Activated CD8-positive, alpha-beta memory T cell treated with anti-CD3 and anti-CD28 coated beads for 4 hours (primary cell): ENCODE data around the gene MTAP.

Experiments
- DNase-seq, 2 donors: peaks; one replicate each; pipeline ENCODE4 v3.0.0-alpha.2; 2020; ENCODE audit warnings: low read depth in 2 of 2

MTAP gene

DNA sequence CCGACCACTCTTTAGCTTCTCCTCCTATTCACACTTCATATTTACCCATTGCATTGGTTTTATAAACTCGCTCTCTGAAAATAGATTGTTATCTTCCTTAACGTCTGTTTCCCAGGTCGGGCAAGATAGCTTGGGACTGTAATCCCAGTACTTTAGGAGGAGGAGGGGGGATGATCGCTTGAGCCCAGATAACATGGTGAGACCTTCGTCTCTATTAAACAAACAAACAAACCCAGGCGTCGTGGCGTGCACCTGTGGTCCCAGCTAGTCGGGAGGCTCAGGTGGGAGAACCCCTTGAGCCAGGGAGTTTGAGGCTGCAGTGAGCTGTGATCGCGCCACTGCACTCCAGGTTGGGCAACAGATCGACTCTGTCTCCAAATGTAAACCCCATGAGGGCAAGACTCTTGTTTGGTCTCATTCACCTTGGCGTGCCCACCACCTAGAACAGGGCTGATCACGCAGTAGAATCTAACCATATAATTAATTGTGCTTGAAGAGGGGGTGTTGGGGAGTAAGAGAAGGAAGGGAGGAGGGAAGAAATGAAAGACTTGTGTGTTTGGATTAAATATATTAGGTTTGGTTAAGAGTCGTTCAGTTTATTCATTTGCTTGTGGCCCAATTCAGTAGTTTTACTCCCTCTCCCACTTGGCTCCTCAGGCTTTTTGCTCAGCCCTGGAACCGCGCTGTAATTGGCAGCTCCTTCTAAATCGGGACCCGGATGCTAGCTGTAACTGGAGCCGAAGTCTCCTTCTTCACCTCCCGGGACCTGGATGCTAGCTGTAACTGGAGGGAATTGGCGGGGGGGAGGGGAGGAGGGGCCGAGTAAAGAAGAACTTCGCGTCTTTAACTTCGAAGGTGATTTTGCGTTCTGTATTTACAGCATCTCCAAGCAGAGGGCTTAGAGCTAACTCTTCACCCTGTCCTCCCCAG is 166.8 kb downstream of the MTAP start:
- no peak for DNase-seq

- no peak for DNase-seq
Measured at GRCh38 chr9:21969951-21970799, 167.7 kb downstream of the MTAP start.

DNA sequence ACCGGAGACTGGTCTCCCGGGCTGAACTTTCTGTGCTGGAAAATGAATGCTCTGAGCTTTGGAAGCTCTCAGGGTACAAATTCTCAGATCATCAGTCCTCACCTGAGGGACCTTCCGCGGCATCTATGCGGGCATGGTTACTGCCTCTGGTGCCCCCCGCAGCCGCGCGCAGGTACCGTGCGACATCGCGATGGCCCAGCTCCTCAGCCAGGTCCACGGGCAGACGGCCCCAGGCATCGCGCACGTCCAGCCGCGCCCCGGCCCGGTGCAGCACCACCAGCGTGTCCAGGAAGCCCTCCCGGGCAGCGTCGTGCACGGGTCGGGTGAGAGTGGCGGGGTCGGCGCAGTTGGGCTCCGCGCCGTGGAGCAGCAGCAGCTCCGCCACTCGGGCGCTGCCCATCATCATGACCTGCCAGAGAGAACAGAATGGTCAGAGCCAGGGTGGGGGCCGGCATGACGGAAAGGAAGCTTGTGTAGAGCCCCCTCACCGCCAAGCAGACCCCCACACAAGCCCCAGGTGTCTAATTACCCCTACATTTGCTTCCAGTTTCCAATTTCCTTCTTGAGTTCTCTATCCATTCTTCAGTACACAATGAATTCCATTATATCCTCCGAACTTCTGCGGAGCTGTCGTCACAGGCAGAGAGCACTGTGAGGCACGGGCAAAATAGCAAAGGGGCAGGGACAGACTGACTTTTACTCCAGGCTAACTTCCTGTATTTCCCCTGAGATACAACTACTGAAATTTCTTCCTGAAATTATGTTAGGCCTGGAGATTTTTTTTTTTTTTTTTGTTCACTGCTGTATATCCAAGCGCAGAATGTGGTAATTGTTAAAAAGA is 168.6 kb downstream of the MTAP start:
- no peak for DNase-seq

DNA sequence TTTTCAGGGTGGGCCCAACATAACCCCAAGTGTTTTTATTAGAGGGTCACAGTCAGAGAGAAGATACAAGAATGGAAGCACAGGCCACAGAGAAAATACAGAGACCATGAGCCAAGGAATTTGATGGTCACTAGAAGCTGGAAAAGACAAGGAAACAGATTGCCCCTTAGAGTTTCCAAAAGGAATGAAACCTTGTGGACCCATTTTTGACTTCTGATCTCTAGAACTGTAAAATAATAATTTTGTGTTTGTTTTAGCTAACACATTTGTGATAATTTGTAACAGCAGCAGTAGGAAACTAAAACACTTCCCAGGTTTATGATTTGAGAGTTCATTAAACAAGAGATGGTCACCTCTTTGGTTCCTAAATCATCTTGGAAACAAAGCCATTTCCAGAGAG is 169.9 kb downstream of the MTAP start:
- DNase-seq: no peak

DNA sequence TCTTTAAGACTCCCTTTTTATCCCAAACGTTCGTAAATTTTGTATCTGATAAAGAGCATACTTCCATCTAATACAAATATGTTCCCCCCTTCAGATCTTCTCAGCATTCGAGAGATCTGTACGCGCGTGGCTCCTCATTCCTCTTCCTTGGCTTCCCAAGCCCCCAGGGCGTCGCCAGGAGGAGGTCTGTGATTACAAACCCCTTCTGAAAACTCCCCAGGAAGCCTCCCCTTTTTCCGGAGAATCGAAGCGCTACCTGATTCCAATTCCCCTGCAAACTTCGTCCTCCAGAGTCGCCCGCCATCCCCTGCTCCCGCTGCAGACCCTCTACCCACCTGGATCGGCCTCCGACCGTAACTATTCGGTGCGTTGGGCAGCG is 171.9 kb downstream of the MTAP start:
- DNase-seq: no peak

GRCh38 chr9:21974722-21975409 is 172.4 kb downstream of the MTAP start:
- DNase-seq: no peak

DNA sequence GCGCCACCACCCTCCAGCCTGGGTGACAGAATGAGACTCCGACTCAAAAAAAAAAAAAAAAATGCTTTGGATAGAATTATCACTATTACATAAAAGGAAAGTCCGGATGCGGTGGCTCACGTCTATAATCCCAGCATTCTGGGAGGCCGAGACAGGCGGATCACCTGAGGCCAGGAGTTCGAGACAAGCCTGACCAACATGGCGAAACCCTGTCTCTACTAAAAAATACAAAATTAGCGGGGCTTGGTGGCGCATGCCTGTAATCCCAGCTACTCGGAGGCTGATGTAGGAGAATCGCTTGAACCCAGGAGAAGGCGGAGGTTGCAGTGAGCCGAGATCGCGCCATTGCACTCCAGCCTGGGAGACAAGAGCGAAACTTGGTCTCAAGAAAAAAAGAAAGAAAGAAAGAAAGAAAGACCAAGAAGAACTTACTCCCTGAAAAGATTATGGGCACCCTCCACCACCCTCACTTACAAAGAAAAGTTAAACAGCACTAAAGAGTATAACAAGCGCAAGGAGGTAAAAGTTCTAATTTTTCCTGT is 174.0 kb downstream of the MTAP start:
- DNase-seq: no peak

DNA sequence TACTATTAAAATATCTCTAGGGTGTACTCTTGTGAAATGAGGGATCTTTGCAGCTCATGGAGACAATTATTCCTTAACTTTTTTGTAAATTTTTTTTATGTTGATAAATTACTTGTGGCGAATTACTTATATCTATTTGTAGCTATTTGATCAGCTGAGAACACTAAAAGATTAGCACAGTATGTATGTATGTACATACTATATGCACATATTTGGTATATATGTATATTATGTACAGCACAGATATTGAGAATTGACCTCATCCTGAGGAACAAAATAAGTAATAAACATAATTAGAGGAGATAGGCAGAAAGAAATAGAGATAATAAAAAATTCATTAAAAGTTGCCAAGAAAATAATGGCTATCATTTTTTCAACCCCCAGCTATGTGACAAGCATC is 180.0 kb downstream of the MTAP start:
- DNase-seq: no peak

GRCh38 chr9:21982861-21983560 is 180.6 kb downstream of the MTAP start:
- DNase-seq: no peak

DNA sequence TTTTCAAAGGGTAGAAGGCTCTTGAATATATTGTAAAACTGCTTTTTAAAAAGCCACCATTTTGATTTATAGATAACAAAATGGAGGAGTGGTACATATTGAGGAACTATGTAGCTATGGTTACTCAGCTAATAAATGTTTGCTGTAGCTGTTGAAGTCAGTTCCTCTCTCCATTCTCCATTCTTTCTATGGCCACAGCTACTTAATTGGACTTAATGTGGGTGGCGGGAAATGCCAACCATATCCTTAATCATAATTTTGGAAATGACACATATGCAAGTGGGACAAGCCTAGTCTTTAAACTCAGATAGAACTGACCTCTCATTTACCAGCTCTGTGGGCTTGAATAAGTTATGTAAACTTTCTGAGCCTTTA is 181.1 kb downstream of the MTAP start:
- DNase-seq: no peak

DNA sequence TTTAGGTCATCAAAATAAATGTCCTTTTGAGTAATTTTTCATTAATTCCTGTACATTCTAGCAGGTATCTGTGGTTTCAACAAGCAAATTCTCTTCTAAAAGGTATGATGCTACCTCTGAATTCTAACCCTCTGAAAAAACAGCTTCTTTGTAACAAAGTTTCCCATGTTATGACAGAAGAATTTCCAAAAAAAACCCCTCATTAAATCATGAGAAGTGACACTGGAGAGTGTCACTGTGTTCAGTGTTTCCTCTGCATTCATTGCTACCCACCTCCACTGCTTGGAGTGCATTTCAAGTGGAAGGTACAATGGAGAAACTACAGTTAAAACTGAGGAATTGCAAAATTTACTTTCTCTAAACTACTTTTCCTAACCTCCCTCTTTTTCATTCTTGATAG is 181.7 kb downstream of the MTAP start:
- DNase-seq: no peak

DNA sequence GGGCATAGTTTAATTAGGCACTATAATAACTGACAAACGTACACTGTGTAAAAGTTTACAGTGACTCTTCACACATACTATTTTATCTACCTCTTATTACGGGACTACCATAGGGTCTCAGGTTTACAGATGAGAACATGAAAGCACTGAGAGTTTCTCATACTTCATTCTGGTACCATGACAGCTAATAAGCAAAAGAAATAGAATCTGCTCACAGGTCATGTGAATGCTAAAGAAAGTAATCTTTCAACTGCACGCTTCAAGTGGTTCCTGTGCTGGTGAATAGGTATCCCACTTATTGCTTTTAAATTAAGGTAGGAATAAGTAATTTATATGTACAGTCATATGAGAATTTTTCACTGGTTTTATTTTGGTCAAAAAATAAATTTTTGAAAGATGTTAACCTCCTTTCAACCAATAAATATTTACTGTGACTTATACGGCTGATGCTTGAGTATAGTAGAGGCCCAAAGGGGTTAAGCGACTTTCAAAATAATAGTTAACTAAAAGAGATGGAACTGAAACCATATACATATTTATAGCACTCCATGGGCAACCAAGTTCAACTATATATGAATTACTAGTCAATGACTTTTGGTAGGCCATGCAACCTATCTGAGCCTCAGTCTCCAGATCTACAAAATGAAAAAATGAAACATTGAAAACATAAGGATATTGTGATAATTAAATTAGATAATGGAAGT is 183.7 kb downstream of the MTAP start:
- no peak for DNase-seq
